Testis (tissue), 3 donors: Measurements from ENCODE around the gene MAP1LC3A. TPM values are rescaled to one million over a fixed set of nuclear protein-coding genes. Genes with fewer than 3 reads are reported as not detected.

Experiments used
- DNase-seq: peaks from one replicate; pipeline ENCODE4 v3.0.0-alpha.2; 2019
- H3K27ac ChIP-seq, 2 donors: fragments of 200-600 bp; sonication (generic); one replicate each; pipeline ENCODE4 v1.5.1; 2019
- H3K27me3 ChIP-seq: fragments of 200-600 bp; sonication (generic); one replicate; pipeline ENCODE4 v1.5.1; 2019
- H3K36me3 ChIP-seq: fragments of 200-600 bp; sonication (generic); one replicate; pipeline ENCODE4 v1.5.1; 2017; ENCODE audit warnings: low read depth; ENCODE audit errors: missing control alignments
- H3K4me1 ChIP-seq: fragments of 200-600 bp; sonication (generic); one replicate; pipeline ENCODE4 v1.5.1; 2019
- H3K4me3 ChIP-seq, 2 donors: fragments of 200-600 bp; sonication (generic); one replicate each; pipeline ENCODE4 v1.5.1; 2017 to 2019
- H3K9me3 ChIP-seq: fragments of 200-600 bp; sonication (generic); one replicate; pipeline ENCODE4 v1.5.1; 2017
- CTCF ChIP-seq, 3 experiments: fragments of 450-650 bp in 2 of 3; fragments of 200-600 bp in 1 of 3; sonication (generic) in 1 of 3; IDR thresholded peaks; one replicate each; pipeline ENCODE4 v1.5.1; 2016 to 2019; ENCODE audit warnings: antibody characterized with exemption in 3 of 3, mild to moderate bottlenecking in 2 of 3, moderate library complexity in 1 of 3
- POLR2A ChIP-seq: fragments of 450-650 bp; IDR thresholded peaks from one replicate; pipeline ENCODE4 v1.6.1; 2017; ENCODE audit warnings: antibody characterized with exemption, mild to moderate bottlenecking, moderate library complexity
- WGBS, 2 donors: methylation state at CpG; one replicate each; pipeline ENCODE4 v1.1.5; 2018; 5-methylcytosine and 5-hydroxymethylcytosine counted together
- intact Hi-C: fragments of 100-400 bp; cut with DNase I; formaldehyde crosslinking; loops from one replicate; pipeline ENCODE4 v1.15.1; 2023; ENCODE audit warnings: low total_unique reads
- polyA plus RNA-seq: library from polyadenylated mRNA; stranded (reverse); fragments of 350-450 nt; fragmentation: Illumina TruSeq; extraction: RNeasy Lipid Tissue Mini Kit (QIAGEN cat#74804); gene quantifications from one replicate; pipeline ENCODE4 v1.2.3, GENCODE V29; 2014; ENCODE audit warnings: low read depth, low replicate concordance; ENCODE audit not compliant: insufficient read depth
- total RNA-seq, 2 donors: library from RNA; depleted of rRNA; stranded (reverse); fragments of >200 nt; gene quantifications; one replicate each; pipeline ENCODE4 v1.2.3, GENCODE V29; 2016

Gene MAP1LC3A
- total and polyA plus RNA-seq, 3 donors from 2014 or later, result 62.9 to 104 (median 100.0) TPM

GRCh38 chr20:34537651-34538050, 20.9 kb upstream of the MAP1LC3A start:
- 85 to 90% methylated on average over 6 to 8 of the region's 8 CpGs for WGBS, 2 donors

GRCh38 chr20:34538671-34539123, 19.8 kb upstream of the MAP1LC3A start:
- Histone ChIP-seq H3K4me3 (no peak overlapping the region), H3K27ac (no peak overlapping the region), H3K36me3 (no peaks in the 10 kb centered on the region), H3K4me1 (no peaks in the 10 kb centered on the region), H3K9me3 (no peaks in the 10 kb centered on the region), H3K27me3 (no peaks in the 10 kb centered on the region)
- no peak for TF ChIP-seq POLR2A
- peak; percentile 30 to 63 (median 63) for TF ChIP-seq CTCF (IDR thresholded peaks at IDR 0.05)
- DNase-seq, result peak; percentile 59
- intact Hi-C loops, result no loop called here
- WGBS, 2 donors, result 61 to 71% methylated on average over 5 of the region's 5 CpGs

More at GRCh38 chr20:34537651-34538050, 20.9 kb upstream of the MAP1LC3A start:
- Histone ChIP-seq H3K27me3 (no peaks in the 10 kb centered on the region), H3K4me3 (no peak overlapping the region), H3K4me1 (peaks cover 8% of the 10 kb centered on the region), H3K9me3 (no peaks in the 10 kb centered on the region), H3K36me3 (no peaks in the 10 kb centered on the region), H3K27ac (no peak overlapping the region)
- TF ChIP-seq CTCF (IDR thresholded peaks at IDR 0.05) (no peak), POLR2A (no peak)
- no peak for DNase-seq
- intact Hi-C loops, result no loop called here

GRCh38 chr20:34539756-34540155, 18.8 kb upstream of the MAP1LC3A start:
- no peaks in the 10 kb centered on the region for H3K36me3 ChIP-seq
- no peak overlapping the region for H3K27ac ChIP-seq
- H3K9me3 ChIP-seq, result no peaks in the 10 kb centered on the region
- TF ChIP-seq POLR2A (no peak), CTCF (IDR thresholded peaks at IDR 0.05) (no peak)
- peaks cover 4% of the 10 kb centered on the region for H3K4me1 ChIP-seq
- 92 to 95% methylated on average over 8 of the region's 8 CpGs for WGBS, 2 donors
- no peaks in the 10 kb centered on the region for H3K27me3 ChIP-seq
- no peak overlapping the region for H3K4me3 ChIP-seq
- intact Hi-C loops, result no loop called here
- no peak for DNase-seq

DNA sequence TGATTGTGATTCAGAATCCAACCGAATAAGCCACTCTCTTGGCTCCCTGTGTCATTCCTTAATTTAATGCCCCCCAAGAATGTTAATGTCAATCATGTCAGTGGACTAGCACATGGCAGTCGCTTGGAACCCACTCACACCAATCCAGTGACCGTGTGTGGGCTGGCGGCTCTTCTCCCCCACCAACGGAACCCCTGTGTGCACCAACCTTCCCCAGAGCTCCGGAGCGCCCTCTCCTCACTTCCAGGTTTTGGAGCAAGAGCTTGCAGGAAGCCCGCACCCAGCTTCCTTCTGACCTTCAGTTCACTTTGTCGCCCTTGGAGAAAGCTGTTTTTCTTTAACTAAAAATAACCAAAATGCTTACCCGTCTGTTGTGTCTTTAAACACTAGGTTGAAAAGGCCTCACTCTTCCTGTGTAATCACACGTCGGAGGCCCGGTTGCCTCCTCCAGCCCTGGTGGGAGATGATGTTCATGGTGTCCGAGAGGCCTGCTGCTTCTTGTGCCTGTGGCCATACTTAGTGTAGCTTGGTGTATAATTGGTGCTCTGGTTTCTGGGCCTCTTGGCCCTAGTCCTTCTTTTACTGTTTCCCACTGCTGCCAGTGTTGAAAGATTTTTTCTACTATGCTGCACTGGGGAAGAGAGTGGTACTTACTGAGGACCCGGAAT, 17.8 kb upstream of the MAP1LC3A start:
- no peak for DNase-seq
- Histone ChIP-seq H3K27ac (no peak overlapping the region), H3K4me1 (peaks cover 4% of the 10 kb centered on the region), H3K36me3 (no peaks in the 10 kb centered on the region), H3K4me3 (no peak overlapping the region), H3K27me3 (no peaks in the 10 kb centered on the region), H3K9me3 (no peaks in the 10 kb centered on the region)
- no peak for TF ChIP-seq POLR2A
- TF ChIP-seq CTCF (IDR thresholded peaks at IDR 0.05), result no peak
- 88% methylated on average over 15 of the region's 15 CpGs for WGBS, 2 donors
- intact Hi-C loops, result no loop called here
